HG03045 (cell line): Measurements from ENCODE around the gene UPF1.

ENCODE experiments used
- ATAC-seq: cut with Tn5 transposase; IDR thresholded peaks from one replicate; pipeline ENCODE4 v1.9.1; 2021; ENCODE audit warnings: mild to moderate bottlenecking, moderate library complexity; ENCODE audit not compliant: unreplicated experiment

The UPF1 gene

DNA sequence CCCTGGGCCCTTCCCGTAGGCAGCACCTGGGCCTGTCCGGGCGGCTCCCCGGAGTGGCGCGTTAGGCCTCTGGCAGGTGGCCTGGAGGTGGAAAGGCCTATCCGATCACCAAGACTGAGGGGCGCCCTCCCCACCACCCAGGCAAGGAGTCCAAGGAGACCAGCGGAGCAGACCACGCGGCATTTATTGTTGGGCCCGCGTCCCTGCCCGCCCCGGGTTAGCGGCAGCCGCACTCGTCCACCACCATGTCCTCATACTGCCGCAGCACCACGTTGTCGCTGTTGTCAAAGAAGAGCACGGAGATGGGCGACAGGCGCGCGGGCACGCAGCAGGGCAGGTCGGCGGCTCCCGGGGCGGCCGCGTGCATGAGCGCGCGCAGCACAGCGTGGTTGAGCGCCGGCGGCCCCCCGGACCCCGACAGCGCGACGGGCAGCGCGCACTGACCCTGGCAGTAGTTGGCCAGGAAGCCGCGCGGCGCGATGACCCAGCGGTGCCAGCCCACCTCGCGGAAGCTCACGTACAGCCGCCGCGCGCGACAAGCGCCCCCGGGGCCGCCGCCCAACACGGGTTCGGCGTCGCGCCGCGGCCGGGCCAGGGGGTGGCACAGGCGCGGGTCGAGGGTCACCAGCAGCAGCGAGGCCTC is 36.7 kb downstream of the UPF1 start:
- ATAC-seq, result no peak

DNA sequence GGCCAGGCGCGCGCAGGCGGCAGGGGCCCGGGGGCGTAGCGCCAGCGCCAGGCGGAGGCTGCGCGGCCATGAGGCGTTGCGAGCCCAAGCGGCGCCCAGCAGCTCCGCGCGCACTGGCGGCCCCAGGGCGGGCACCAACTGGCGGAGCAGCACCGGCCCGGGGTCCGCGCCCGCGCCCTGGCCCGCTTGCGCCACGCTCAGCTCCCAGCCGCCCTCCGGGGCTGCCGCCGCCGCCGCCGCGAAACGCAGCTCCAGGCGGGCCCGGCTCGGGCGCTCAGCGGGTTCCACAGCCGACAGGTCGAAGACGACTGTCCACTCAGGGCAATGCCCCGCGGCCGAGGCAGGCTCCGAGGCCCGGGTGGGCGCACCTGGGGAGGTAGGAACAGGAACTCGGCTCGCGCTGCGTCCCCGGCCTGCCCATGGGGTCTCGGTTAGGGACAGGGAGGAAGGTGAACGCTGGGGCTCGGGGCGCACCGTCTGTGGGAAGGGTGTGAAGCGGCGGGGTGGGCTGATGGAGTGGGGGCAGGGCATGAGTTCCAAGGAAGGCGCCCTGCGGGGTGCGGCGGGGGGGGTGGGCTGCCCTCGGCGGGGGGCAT is 37.4 kb downstream of the UPF1 start:
- ATAC-seq, result no peak

DNA sequence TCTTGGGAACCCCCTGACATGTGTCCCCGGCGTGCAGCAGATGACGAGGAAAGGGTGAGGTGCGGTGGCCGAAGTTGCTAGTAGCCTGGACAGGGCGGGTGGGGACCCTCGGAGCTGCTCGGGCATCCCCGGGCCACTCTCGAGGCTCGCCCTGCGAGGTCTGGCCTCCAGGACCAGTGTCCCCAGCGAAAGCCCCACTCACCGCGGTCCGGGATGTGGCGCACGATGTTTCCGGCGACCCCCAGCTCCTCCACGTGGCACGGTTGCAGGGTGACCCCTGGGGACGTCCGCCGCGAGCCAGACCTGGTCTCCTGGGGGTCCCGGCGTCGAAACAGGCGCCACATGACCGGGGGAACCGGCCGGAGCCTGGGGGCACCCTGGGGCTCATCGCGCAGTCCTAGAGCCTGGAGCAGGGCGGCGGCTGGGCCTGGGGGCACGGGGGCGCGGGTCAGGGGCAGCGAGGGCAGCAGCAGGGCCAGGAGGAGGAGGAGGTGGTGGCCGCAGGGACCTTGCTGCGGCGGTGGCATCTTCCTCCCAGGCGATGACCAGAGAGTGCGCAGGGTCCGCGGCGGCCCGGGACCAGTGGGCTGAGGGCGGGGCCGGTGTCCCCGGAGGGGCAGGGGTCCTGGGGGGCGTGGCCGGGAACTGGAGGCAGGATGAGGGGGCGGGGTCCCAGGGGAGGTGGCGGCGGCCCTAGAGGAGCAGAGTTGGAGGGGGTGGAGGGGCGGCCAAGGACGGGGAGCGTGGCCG is 38.2 kb downstream of the UPF1 start:
- ATAC-seq, result no peak

GRCh38 chr19:18870531-18871172 is 38.9 kb downstream of the UPF1 start:
- ATAC-seq, result no peak

GRCh38 chr19:18871543-18871942 is 39.8 kb downstream of the UPF1 start:
- ATAC-seq, result no peak

GRCh38 chr19:18875726-18876125 is 44.0 kb downstream of the UPF1 start:
- no peak for ATAC-seq

- ATAC-seq, result no peak
Measured at GRCh38 chr19:18876865-18877264, 45.1 kb downstream of the UPF1 start.

DNA sequence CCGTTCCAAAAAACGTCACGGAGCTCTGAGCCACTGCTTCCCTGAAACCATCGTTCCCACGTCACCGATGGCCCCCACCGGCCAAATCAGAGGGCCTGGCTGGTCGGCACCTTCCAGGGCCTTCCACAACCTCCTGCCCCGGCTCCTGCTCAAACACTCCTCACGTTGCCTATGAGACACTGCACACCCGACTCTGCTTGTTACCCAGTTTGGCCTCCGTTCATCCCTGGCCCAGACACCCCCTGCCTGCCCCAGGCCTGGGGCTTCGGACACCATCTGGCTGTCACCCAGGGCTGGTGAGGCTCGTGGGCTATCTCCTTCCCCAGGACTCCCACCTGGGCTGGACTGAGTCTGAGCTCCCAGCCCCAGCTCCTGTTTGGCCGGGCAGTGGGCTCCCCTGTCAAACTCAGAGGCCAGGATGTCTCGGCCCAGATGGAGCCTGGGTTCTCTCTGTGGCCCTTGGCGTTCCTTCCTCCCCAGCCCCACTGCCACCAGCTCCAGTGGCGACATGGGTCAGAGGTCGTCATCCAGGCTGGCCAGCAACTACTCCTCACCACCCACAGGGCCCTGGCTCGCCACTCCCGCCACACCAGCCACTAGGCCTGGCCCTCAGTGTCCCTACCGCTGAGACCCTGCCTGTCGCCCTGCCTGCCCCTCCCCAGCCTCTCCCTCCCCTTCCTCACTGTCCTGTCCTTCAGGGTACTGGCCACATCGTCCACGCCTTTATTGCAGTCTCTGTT is 46.5 kb downstream of the UPF1 start:
- no peak for ATAC-seq

DNA sequence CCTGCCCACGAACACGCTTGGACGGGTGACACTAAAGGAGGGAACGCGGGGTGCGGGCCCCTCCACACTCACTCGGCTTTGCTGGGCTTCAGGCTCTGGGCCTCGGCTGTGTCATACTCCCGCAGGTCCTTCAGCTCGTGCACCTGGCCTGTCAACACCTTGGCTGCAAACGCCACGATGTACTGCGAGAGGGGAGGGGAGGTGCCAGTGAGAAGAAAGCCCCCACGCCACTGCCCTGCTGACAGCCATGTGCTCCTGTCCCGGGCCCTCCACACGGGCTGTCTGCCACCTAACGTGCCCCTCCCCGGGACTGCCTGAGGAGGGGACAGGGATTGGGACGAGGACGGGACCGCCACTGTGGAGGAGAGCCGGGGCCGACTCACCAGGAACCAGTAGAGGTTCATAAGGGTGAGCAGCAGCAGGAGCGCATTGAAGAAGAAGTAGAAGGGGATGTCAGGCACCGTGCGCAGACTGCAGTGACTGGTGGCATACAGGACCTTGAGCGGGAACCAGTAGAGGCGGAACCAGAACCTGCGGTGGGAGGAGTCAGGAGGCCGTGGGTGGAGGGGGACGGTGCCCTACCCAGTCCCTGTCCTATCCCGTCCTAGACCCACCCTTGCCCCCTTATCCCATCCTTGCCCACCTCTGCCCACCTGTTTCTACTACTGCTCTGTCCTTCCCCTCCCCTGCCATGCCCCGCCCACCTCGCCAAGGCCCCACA is 47.3 kb downstream of the UPF1 start:
- ATAC-seq, result no peak

DNA sequence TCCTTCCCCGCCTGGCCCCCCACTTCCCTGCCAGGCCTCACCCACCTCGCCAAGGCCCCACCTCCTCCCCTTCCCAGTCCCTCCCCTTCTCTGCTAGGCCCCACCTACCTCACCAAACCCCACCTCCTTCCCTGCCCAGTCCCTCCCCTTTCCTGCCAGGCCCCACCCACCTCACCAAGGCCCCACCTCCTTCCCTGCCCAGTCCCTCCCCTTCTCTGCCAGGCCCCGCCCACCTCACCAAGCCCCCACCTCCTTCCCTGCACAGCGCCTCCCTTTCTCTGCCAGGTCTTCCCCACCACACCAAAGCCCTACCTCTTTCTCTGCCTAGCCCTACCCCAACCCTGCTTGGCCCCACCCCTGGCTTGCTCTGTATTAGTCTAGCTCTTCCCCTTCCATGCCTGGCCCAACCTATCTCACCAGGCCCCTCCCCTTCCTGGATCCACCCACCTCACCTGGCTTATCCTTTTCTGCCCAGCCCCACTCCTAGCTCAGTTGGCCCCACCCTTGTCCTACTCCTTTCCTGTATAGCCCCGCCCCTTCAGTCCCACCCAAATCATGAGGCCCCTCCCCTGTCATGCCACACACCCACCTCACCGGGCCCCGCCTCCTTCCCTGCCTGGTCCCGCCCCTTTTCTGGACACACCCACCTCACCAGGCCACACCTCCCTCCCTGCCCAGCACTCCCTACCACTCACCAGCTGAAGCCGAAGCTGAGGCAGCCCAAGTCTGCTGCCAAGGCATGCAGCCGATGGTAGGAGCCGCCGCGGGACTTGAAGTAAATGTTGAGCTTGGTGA is 48.0 kb downstream of the UPF1 start:
- ATAC-seq, result no peak

DNA sequence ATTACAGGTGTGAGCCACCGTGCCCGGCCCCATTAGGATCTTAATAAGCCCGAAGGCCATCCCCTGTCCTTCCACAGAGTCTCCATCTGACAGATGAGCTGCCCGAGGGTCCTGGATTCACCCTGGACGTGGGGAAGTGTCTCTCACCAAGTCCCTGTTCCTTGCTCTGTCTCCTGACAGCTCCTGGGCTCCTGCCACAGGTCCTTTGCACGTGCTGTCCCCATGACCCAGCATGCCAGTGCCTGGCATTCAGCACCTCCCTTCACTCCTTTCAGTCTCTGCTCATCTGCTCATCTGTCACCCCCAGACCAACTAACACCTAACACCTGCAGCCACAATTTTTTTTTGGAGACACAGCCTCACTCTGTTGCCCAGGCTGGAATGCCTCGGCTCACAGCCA is 49.7 kb downstream of the UPF1 start:
- ATAC-seq, result no peak

DNA sequence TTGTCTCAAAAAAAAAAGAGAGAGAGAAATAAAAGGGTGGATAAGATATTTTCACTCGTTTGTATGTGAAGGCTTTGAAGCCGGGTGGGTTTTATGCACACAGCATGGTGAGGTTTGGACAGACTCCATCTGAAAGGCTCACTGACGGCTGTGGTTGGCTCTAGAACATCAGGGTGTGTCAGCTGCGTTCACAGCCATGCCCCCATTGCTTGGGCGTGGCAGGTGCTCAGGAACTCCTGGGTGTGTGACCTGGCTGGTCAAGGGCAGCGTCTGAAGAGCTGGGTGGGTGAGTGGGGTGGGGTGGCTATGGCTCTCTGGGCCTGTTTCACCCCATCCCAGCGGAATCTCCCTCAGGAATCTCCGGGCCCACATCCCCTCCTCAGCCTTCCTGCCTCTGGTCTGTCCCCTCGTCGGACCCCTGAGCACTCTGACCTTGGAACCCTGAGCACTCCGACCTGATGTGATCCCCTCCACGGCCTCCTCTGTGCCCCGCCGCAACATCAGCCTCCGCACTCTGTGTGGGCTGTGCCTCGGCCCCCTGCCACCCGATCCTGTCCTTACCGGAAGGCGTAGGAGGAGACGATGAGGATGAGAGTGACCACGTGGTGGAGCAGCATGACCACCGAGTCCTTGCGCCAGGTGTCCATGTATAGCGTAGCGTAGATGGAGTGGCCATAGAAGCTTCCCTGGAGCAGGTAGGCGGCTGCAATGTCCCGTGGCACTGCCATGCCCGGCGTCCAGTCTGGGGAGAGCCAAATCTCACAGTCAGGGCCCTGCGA is 52.0 kb downstream of the UPF1 start:
- no peak for ATAC-seq

GRCh38 chr19:18886972-18887371 is 55.2 kb downstream of the UPF1 start:
- no peak for ATAC-seq

DNA sequence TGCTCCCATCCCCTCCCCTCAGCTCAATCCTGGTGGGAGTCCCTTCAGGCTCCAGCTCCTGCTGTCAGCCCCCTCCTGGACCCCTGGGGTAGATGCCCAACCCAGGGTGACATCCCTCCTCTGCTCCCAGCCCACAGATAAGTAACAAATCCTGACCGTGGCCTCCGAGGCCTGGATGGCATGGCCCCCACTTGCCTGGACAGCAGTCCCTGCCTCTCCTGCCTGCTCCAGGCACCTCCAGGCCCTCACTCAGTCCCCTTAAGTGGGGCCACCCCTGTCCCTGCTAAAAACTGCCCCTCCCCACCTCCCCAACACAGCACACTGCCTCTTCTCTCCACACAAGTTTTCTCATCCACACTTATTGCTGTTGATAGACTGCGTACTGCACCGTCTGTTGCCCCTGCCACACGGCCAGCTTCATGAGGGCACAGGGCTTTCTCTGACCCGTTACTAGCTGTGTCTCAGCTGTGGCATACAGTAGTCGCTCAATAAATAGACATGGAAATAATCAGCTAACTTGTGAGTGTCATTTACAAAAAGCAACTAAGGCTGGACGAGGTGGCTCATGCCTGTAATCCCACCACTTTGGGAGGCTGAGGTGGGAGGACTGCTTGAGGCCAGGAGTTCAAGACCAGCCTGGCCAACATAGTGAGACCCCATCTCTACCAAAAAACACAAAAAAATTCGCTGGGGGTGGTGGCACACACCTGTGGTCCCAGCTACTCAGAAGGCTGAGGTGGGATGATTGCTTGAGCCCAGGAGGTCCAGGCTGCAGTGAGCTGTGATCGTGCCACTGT is 58.4 kb downstream of the UPF1 start:
- no peak for ATAC-seq

- ATAC-seq, result no peak
Measured at GRCh38 chr19:18893587-18894253, 62.0 kb downstream of the UPF1 start.

DNA sequence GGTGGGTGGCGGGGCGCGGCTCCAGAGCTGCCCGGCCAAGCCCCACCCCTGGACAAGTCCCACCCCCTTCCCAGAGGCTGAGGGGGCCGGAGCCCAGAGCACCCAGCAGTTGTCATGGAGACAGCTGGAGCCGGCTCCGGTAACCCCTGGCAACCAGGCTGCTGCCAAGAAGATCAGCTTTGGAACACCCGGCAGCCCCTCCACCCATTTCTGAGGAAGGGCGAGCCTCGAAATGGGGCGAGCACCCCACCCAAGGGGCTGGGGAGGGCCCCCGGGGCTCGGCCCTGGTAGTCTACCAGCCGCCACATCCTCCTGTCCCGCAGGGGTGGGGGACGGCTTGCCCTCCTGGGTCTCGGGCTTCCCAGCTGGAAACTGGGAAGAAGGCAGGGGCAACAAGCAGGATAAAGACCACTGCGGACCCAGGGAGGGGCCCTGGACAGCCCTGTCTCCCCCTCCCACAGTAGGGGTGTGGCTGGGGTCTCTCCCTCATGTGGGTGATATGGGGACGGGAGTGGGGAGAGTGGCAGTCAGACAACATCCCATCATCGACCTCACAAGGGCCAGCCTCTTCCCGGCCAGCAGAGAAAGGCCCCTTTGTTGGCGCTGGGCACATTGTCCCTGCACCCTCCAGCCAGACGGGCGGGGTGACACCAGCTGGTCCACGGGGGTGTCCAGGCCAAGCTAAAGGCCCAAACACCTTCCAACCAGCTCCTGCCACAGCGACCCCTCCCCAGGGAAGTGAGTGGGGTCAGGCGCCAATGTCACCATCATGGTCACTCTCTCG is 62.7 kb downstream of the UPF1 start:
- ATAC-seq, result no peak
